Measurements from ENCODE around the gene SLC35D3. TPM values are rescaled to one million over a fixed set of nuclear protein-coding genes. Genes with fewer than 3 reads are reported as not detected.

Gene SLC35D3
- total RNA-seq, 4 donors from 2014 or later = 0.10 TPM; not detected in 3

DNA sequence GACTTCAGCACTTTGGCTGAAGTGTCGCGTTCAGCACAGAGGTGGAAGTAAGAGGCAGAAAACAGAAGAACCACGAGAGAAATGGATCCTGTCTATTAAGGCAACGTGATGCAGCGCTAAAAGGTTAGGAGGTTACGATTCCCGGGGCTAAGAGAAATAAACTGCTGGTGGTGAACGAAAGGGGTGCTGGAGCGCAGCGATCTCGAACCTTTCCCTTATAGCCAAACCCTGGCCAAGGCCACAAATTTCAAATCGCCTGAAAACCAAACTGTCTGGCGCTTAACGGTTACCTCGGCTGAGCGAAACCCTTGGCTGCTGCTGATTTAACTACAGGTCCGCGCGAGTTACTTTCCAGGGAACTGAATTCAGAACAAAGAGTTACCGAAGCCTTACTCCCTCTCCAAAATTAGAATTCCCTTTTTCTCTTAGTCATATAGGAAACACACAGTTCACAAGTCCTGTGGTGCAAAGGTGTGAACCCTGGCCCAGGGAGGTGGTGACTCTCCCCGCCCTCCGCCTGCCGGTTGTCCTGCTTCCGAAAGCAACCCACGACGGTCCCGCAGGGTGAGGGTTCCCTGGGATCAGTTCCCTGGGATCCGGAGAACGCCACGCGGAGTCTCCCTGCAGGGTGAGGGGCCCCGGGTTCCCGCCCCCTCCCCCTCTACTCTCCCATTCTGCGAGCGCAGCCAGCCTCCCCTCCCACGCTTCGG is 1.3 kb upstream of the SLC35D3 start:
- no peak for DNase-seq (ENCODE audit: low spot score in 2 of 2)
- WGBS, 2 donors = 2 to 3% methylated on average over 37 of the region's 37 CpGs
- intact Hi-C loops (cut with DNase I; ENCODE audit: low total_unique reads) = no loop called here
- H3K4me3 ChIP-seq (ENCODE audit: low read depth, poor library complexity, severe bottlenecking) = peak overlapping the region; percentile 31
- TF ChIP-seq POLR2A (IDR thresholded peaks at IDR 0.05) = no peak
- TF ChIP-seq, protein P1, sequence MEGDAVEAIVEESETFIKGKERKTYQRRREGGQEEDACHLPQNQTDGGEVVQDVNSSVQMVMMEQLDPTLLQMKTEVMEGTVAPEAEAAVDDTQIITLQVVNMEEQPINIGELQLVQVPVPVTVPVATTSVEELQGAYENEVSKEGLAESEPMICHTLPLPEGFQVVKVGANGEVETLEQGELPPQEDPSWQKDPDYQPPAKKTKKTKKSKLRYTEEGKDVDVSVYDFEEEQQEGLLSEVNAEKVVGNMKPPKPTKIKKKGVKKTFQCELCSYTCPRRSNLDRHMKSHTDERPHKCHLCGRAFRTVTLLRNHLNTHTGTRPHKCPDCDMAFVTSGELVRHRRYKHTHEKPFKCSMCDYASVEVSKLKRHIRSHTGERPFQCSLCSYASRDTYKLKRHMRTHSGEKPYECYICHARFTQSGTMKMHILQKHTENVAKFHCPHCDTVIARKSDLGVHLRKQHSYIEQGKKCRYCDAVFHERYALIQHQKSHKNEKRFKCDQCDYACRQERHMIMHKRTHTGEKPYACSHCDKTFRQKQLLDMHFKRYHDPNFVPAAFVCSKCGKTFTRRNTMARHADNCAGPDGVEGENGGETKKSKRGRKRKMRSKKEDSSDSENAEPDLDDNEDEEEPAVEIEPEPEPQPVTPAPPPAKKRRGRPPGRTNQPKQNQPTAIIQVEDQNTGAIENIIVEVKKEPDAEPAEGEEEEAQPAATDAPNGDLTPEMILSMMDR (IDR thresholded peaks at IDR 0.05) = no peak

DNA sequence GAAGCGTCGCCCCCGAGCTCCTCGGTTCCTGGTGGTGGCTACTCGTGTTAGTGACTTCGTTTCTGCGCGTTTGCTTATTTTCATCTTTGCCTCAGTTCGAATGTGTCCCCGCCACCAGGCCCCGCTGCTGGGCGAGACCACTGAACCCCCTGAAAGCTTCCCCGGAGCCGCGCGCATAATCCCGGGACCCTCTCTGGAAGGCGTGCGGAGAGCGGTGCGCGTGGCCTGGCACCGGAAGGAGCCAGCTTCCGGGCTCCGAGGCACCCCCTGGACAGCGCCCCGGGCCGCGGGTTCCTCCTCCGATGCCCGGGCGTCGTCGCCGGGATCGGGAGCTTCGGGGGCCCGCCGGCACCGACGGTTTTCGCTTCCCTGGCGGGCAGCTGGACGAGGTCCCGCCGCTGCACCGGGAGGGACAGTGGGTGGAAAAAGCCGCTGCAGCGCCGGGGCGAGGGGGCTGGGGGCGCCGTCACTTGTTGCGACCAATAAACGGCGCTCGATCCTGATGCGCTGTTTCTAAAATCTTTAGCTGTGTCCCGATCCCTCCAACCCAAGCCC is 643 bp upstream of the SLC35D3 start:
- DNase-seq (ENCODE audit: low spot score in 2 of 2) = no peak
- no peak for TF ChIP-seq POLR2A (IDR thresholded peaks at IDR 0.05)
- TF ChIP-seq, protein P1 (IDR thresholded peaks at IDR 0.05) = no peak
- WGBS, 2 donors = 0 to 1% methylated on average over 26 to 39 of the region's 59 CpGs
- H3K4me3 ChIP-seq (ENCODE audit: low read depth, poor library complexity, severe bottlenecking) = peak overlapping the region; percentile 31
- intact Hi-C loops (cut with DNase I; ENCODE audit: low total_unique reads) = no loop called here

DNA sequence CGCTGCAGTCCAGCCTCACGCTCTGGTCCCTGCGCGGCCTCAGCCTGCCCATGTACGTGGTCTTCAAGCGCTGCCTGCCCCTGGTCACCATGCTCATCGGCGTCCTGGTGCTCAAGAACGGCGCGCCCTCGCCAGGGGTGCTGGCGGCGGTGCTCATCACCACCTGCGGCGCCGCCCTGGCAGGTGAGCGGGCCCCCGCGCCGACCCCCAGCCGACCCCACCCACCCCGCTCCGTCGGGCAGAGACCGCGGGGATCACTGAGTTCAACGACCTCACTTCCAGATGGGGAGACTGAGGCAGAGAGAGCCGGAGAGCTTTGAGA is 545 bp downstream of the SLC35D3 start:
- 0 to 2% methylated on average over 1 to 9 of the region's 29 CpGs for WGBS, 2 donors
- peak overlapping the region; percentile 11 for H3K4me3 ChIP-seq (ENCODE audit: low read depth, poor library complexity, severe bottlenecking)
- intact Hi-C loops (cut with DNase I; ENCODE audit: low total_unique reads) = no loop called here
- DNase-seq (ENCODE audit: low spot score in 2 of 2) = no peak
- no peak for TF ChIP-seq POLR2A (IDR thresholded peaks at IDR 0.05)
- TF ChIP-seq, protein P1 (IDR thresholded peaks at IDR 0.05) = no peak

DNA sequence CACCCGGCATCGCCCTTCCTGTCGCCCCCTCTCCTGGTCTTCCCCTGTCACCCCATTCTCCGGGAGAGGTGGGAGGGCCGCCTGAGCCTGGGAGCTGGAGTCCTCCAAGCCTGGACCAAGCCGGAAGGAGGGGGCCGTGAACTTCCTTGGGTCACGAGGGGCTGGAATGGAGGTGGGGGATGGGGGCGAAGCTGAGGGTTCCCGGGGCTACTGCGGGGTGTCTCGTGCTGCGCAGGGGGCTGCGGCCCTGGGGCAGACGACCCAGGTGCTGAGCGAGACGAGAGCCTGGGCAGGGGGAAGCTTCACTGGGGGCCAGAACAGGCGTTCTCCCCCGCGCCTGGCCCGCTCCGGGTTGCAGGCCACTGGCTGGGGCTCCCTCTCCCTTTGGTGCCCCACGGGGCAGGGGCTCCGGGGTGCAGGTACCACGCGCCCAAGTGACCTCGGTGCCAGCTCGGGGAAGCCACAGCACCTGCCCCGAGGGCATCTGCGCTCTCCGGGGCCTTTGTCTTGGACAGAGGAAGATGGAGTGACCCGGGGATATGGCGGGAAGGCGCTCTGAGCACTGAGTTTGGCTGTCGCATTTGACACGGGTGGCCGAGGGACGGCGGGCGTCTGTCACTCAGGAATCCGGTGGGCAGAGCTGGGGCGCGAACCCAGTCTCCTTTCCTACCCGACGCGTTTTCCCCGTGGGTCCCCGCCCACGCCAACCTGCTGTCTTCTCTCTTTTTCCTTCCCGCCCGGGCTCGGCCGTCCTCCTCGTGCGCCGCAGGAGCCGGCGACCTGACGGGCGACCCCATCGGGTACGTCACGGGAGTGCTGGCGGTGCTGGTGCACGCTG is 1.2 kb downstream of the SLC35D3 start:
- intact Hi-C loops (cut with DNase I; ENCODE audit: low total_unique reads) = no loop called here
- no peak overlapping the region for H3K4me3 ChIP-seq (ENCODE audit: low read depth, poor library complexity, severe bottlenecking)
- DNase-seq (ENCODE audit: low spot score in 2 of 2) = no peak

DNA sequence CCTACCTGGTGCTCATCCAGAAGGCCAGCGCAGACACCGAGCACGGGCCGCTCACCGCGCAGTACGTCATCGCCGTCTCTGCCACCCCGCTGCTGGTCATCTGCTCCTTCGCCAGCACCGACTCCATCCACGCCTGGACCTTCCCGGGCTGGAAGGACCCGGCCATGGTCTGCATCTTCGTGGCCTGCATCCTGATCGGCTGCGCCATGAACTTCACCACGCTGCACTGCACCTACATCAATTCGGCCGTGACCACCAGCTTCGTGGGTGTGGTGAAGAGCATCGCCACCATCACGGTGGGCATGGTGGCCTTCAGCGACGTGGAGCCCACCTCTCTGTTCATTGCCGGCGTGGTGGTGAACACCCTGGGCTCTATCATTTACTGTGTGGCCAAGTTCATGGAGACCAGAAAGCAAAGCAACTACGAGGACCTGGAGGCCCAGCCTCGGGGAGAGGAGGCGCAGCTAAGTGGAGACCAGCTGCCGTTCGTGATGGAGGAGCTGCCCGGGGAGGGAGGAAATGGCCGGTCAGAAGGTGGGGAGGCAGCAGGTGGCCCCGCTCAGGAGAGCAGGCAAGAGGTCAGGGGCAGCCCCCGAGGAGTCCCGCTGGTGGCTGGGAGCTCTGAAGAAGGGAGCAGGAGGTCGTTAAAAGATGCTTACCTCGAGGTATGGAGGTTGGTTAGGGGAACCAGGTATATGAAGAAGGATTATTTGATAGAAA is 2.0 kb downstream of the SLC35D3 start:
- no peak for DNase-seq (ENCODE audit: low spot score in 2 of 2)
- TF ChIP-seq POLR2A (IDR thresholded peaks at IDR 0.05) = no peak
- WGBS, 2 donors = 77 to 81% methylated on average over 40 of the region's 40 CpGs
- intact Hi-C loops (cut with DNase I; ENCODE audit: low total_unique reads) = no loop called here
- H3K4me3 ChIP-seq (ENCODE audit: low read depth, poor library complexity, severe bottlenecking) = no peak overlapping the region

More for the DNA sequence above, 1.2 kb downstream of the SLC35D3 start:
- no peak for TF ChIP-seq POLR2A (IDR thresholded peaks at IDR 0.05)
- TF ChIP-seq, protein P1 (IDR thresholded peaks at IDR 0.05) = no peak
- 24 to 28% methylated on average over 48 to 62 of the region's 65 CpGs for WGBS, 2 donors

DNA sequence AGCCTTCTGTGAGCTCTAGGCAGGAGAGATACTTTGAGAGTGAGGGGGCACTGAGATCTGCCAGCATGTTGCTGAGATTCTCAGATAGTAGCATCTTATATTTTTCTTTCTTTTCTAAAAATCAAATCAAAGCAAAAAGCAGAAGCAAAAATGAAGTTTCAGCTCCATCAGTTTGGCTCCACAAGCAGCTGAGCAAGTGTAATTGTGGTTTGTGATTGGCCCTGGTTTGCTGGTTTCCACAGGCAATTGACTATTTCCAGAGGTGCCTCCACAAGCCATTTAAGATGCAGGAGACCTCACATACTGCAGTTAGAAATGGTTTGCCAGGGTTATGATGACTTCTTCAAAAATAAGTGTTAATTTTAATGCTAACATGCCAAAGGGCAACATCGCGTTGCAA is 4.3 kb downstream of the SLC35D3 start:
- DNase-seq (ENCODE audit: low spot score in 2 of 2) = no peak
- 84% methylated on average over 2 of the region's 2 CpGs for WGBS, 2 donors
- TF ChIP-seq, protein P1 (IDR thresholded peaks at IDR 0.05) = no peak
- TF ChIP-seq POLR2A (IDR thresholded peaks at IDR 0.05) = no peak
- intact Hi-C loops (cut with DNase I; ENCODE audit: low total_unique reads) = no loop called here
- H3K4me3 ChIP-seq (ENCODE audit: low read depth, poor library complexity, severe bottlenecking) = no peak overlapping the region
